Fibroblast of lung (primary cell): ENCODE results near the gene SLC7A6. TPM values are rescaled to one million over a fixed set of nuclear protein-coding genes. Genes with fewer than 3 reads are reported as not detected.

Experiments used
- DNase-seq, 2 donors: peaks; one replicate each; pipeline versions ENCODE4 v3.0.0 to v3.0.0-alpha.2; 2010; ENCODE audit warnings: low read depth in 2 of 2
- H2AFZ ChIP-seq: 2 replicates; pipeline ENCODE4 v1.5.1; 2012; ENCODE audit warnings: low read length, control low read depth, inconsistent platforms
- H3K27ac ChIP-seq: 2 replicates; pipeline ENCODE4 v1.5.1; 2011; ENCODE audit warnings: low read length, control low read depth; ENCODE audit not compliant: insufficient read depth
- H3K27me3 ChIP-seq: 2 replicates; pipeline ENCODE4 v1.5.1; 2011; ENCODE audit warnings: mild to moderate bottlenecking, low read length; ENCODE audit not compliant: control insufficient read depth, insufficient read depth
- H3K36me3 ChIP-seq: 2 replicates; pipeline ENCODE4 v1.5.1; 2011; ENCODE audit warnings: low read length; ENCODE audit not compliant: control insufficient read depth, insufficient read depth
- H3K4me1 ChIP-seq: 2 replicates; pipeline ENCODE4 v1.5.1; 2011; ENCODE audit warnings: low read length; ENCODE audit not compliant: control insufficient read depth, insufficient read depth; ENCODE audit errors: extremely low read depth
- H3K4me2 ChIP-seq: 2 replicates; pipeline ENCODE4 v1.5.1; 2011; ENCODE audit warnings: low read length, control low read depth; ENCODE audit not compliant: insufficient read depth; ENCODE audit errors: extremely low read depth
- H3K4me3 ChIP-seq, 4 experiments: fragments of 200-600 bp in 1 of 4; sonication (generic) in 1 of 4; replicated peaks in 1 of 4; 2 replicates each; pipeline ENCODE4 v1.5.1; 2011 to 2016; ENCODE audit warnings: low read length in 4 of 4, low read depth in 3 of 4, mild to moderate bottlenecking in 3 of 4, control low read depth in 2 of 4, inconsistent platforms in 1 of 4, mixed read lengths in 1 of 4; ENCODE audit not compliant: insufficient read depth in 1 of 4; ENCODE audit errors: control extremely low read depth in 1 of 4
- H3K79me2 ChIP-seq: 2 replicates; pipeline ENCODE4 v1.5.1; 2012; ENCODE audit warnings: mild to moderate bottlenecking, low read length, inconsistent platforms; ENCODE audit not compliant: control insufficient read depth, insufficient read depth
- H3K9ac ChIP-seq: 2 replicates; pipeline ENCODE4 v1.5.1; 2011; ENCODE audit warnings: mild to moderate bottlenecking, low read length, control low read depth; ENCODE audit not compliant: insufficient read depth
- H3K9me3 ChIP-seq: 2 replicates; pipeline ENCODE4 v1.5.1; 2012; ENCODE audit warnings: low read depth, low read length; ENCODE audit not compliant: control insufficient read depth, insufficient read depth
- H4K20me1 ChIP-seq: 2 replicates; pipeline ENCODE4 v1.5.1; 2011; ENCODE audit warnings: low read length; ENCODE audit not compliant: control insufficient read depth, insufficient read depth; ENCODE audit errors: extremely low read depth
- CTCF ChIP-seq, 2 donors: IDR thresholded peaks in 1 of 2; conservative IDR thresholded peaks in 1 of 2; 1 replicate in 1 of 2; 2 replicates in 1 of 2; pipeline ENCODE4 v1.5.1; 2011 to 2012; ENCODE audit warnings: low read length in 2 of 2, control low read depth in 1 of 2, inconsistent platforms in 1 of 2, low read depth in 1 of 2, mild to moderate bottlenecking in 1 of 2
- EZH2 ChIP-seq: IDR thresholded peaks from 2 replicates; pipeline ENCODE4 v1.5.1; 2012; ENCODE audit warnings: low read length, control low read depth, mild to moderate bottlenecking; ENCODE audit errors: missing control alignments
- polyA plus RNA-seq, 2 donors: library from polyadenylated mRNA; depleted of rRNA in 1 of 2; stranded (reverse) in 1 of 2; unstranded in 1 of 2; fragments of >200 nt; gene quantifications; 2 replicates each; pipeline ENCODE4 v1.2.1, GENCODE V29; 2011 to 2012; ENCODE audit warnings: missing spikeins in 1 of 2
- total RNA-seq: library from RNA; depleted of rRNA; stranded (reverse); fragments of >200 nt; gene quantifications from 2 replicates; pipeline ENCODE4 v1.2.1, GENCODE V29; 2014

Gene SLC7A6
- total and polyA plus RNA-seq, 2 donors (not counting 1 experiment from before 2014, with no cell fraction given), result 11.9 to 19.0 TPM

GRCh38 chr16:68236137-68236825 lies 28.0 kb upstream of the SLC7A6 start:
- peaks cover 9% of the 10 kb centered on the region for H3K4me1 ChIP-seq
- peak overlapping the region; percentile 84 for H3K4me2 ChIP-seq
- no peaks in the 10 kb centered on the region for H3K27me3 ChIP-seq
- no peak for DNase-seq
- no peak overlapping the region for H3K27ac ChIP-seq
- H2AFZ ChIP-seq, result peak overlapping the region; percentile 64
- H3K9ac ChIP-seq, result no peak overlapping the region
- H4K20me1 ChIP-seq, result no peaks in the 10 kb centered on the region
- H3K36me3 ChIP-seq, result no peaks in the 10 kb centered on the region
- H3K9me3 ChIP-seq, result no peaks in the 10 kb centered on the region
- no peaks in the 10 kb centered on the region for H3K79me2 ChIP-seq
- TF ChIP-seq CTCF (conservative IDR thresholded peaks at IDR 0.05 in 1 of 2, IDR thresholded peaks at IDR 0.05 in 1 of 2; ENCODE audit: low read depth in 1 of 2, low read length in 2 of 2) (no peak), EZH2 (no peak)
- H3K4me3 ChIP-seq, result peak overlapping the region in 1 of 4 experiments; percentile 14

- Histone ChIP-seq H3K9me3 (no peaks in the 10 kb centered on the region), H3K9ac (peak overlapping the region; percentile 51), H3K4me1 (peaks cover 9% of the 10 kb centered on the region), H3K36me3 (no peaks in the 10 kb centered on the region), H4K20me1 (no peaks in the 10 kb centered on the region), H3K4me2 (peak overlapping the region; percentile 84), H3K79me2 (no peaks in the 10 kb centered on the region), H3K4me3 (peak overlapping the region; percentile 33 to 64 (median 48)), H2AFZ (peak overlapping the region; percentile 64), H3K27me3 (no peaks in the 10 kb centered on the region), H3K27ac (peak overlapping the region; percentile 67)
- TF ChIP-seq EZH2, result no peak
- DNase-seq, result no peak
Measured at GRCh38 chr16:68236826-68237242, 27.5 kb upstream of the SLC7A6 start.

- H4K20me1 ChIP-seq, result no peaks in the 10 kb centered on the region
- peaks cover 9% of the 10 kb centered on the region for H3K4me1 ChIP-seq
- no peak for TF ChIP-seq EZH2
- no peak for TF ChIP-seq CTCF (conservative IDR thresholded peaks at IDR 0.05 in 1 of 2, IDR thresholded peaks at IDR 0.05 in 1 of 2; ENCODE audit: low read depth in 1 of 2, low read length in 2 of 2)
- H3K27me3 ChIP-seq, result no peaks in the 10 kb centered on the region
- no peaks in the 10 kb centered on the region for H3K36me3 ChIP-seq
- peak overlapping the region; percentile 95 for H2AFZ ChIP-seq
- peak; percentile 95 to 96 for DNase-seq
- H3K9me3 ChIP-seq, result no peaks in the 10 kb centered on the region
- H3K9ac ChIP-seq, result peak overlapping the region; percentile 73
- no peaks in the 10 kb centered on the region for H3K79me2 ChIP-seq
- peak overlapping the region; percentile 96 for H3K27ac ChIP-seq
- H3K4me2 ChIP-seq, result peak overlapping the region; percentile 88
- peak overlapping the region; percentile 52 to 69 (median 61) for H3K4me3 ChIP-seq
Measured at GRCh38 chr16:68237243-68238028, 26.9 kb upstream of the SLC7A6 start.
